ENCODE data around the gene SPSB3.

Gene SPSB3

GRCh38 chr16:1778200-1779179 lies 3.9 kb downstream of the SPSB3 start:
- TF ChIP-seq CTCF (IDR thresholded peaks at IDR 0.05; ENCODE audit: low read depth, low read length, missing control alignments) = no peak
- no peak overlapping the region for H3K4me3 ChIP-seq (ENCODE audit: low read depth, low read length)
- DNase-seq (ENCODE audit: low read depth) = no peak

- H3K4me3 ChIP-seq (ENCODE audit: low read depth, low read length) = no peak overlapping the region
- no peak for DNase-seq (ENCODE audit: low read depth)
- no peak for TF ChIP-seq CTCF (IDR thresholded peaks at IDR 0.05; ENCODE audit: low read depth, low read length, missing control alignments)
These were observed 4.8 kb downstream of the SPSB3 start for GRCh38 chr16:1777375-1778199.

GRCh38 chr16:1776991-1777374 lies 5.4 kb downstream of the SPSB3 start:
- H3K4me3 ChIP-seq (ENCODE audit: low read depth, low read length) = no peak overlapping the region
- no peak for TF ChIP-seq CTCF (IDR thresholded peaks at IDR 0.05; ENCODE audit: low read depth, low read length, missing control alignments)
- no peak for DNase-seq (ENCODE audit: low read depth)

GRCh38 chr16:1776672-1776955 lies 5.8 kb downstream of the SPSB3 start:
- TF ChIP-seq CTCF (IDR thresholded peaks at IDR 0.05; ENCODE audit: low read depth, low read length, missing control alignments) = no peak
- H3K4me3 ChIP-seq (ENCODE audit: low read depth, low read length) = no peak overlapping the region
- no peak for DNase-seq (ENCODE audit: low read depth)

GRCh38 chr16:1775846-1776671 lies 6.3 kb downstream of the SPSB3 start:
- no peak for DNase-seq (ENCODE audit: low read depth)
- no peak overlapping the region for H3K4me3 ChIP-seq (ENCODE audit: low read depth, low read length)
- no peak for TF ChIP-seq CTCF (IDR thresholded peaks at IDR 0.05; ENCODE audit: low read depth, low read length, missing control alignments)

- no peak overlapping the region for H3K4me3 ChIP-seq (ENCODE audit: low read depth, low read length)
- DNase-seq (ENCODE audit: low read depth) = no peak
- no peak for TF ChIP-seq CTCF (IDR thresholded peaks at IDR 0.05; ENCODE audit: low read depth, low read length, missing control alignments)
These were observed 7.1 kb downstream of the SPSB3 start for GRCh38 chr16:1775006-1775845.
